Mononuclear cell (primary cell): ENCODE measurements around the gene SLC4A1AP. TPM values are rescaled to one million over a fixed set of nuclear protein-coding genes. Genes with fewer than 3 reads are reported as not detected.

Experiments used
- H3K27me3 ChIP-seq: 2 replicates; pipeline ENCODE4 v1.6.0; 2011; ENCODE audit warnings: low read length, control low read depth; ENCODE audit not compliant: insufficient read depth
- H3K4me1 ChIP-seq: 2 replicates; pipeline ENCODE4 v1.5.1; 2011; ENCODE audit warnings: mild to moderate bottlenecking, low read length, control low read depth; ENCODE audit not compliant: insufficient read depth
- H3K4me3 ChIP-seq: 2 replicates; pipeline ENCODE4 v1.5.1; 2011; ENCODE audit warnings: mild to moderate bottlenecking, low read length, moderate library complexity
- H3K9me3 ChIP-seq: 2 replicates; pipeline ENCODE4 v1.5.1; 2011; ENCODE audit warnings: low read depth, mild to moderate bottlenecking, control low read depth, low read length
- total RNA-seq: library from RNA; depleted of rRNA; stranded (reverse); fragments of >200 nt; gene quantifications from one replicate; pipeline ENCODE4 v1.2.3, GENCODE V29; 2012

Gene SLC4A1AP
- total RNA-seq, 1 donor: 23.3 TPM

DNA sequence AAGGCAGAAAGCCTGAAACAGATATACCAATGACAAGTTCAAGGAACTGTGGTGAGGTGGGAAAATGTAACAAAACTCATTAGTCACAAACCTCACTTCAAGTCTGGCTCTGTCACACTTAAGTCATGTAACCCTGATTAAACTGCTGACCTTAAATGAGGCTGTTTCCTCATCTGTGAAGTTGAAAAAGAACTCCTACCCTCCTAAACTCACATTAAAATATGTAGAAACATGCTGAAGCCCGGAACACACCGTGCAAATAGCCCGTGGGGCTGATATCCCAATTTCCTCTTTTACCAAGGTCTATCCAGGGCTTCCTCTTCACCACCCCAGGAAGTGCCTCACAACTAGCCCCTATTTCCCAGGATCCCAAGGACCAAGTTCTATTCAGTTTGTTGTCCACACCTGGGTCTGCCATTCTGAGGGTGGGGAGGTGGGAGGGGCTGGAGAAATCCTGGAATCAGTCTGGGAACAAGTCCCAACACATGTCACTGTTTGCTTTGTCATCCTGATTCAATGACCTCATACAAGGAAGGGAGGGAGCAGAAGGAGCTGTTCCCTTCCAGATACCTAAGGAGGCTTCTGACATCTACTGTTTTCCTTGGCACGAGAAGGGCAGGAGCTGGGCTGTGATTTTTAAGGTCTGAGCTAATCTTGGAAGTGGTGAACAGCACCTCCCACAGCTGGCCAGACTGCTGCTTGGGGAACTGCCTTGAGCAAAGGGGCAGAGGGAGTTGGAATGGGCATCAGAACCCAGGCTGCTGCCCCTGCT, 42.3 kb downstream of the SLC4A1AP start:
- peaks cover 15% of the 10 kb centered on the region for H3K4me1 ChIP-seq
- no peaks in the 10 kb centered on the region for H3K27me3 ChIP-seq
- H3K9me3 ChIP-seq: no peaks in the 10 kb centered on the region
- no peak overlapping the region for H3K4me3 ChIP-seq

DNA sequence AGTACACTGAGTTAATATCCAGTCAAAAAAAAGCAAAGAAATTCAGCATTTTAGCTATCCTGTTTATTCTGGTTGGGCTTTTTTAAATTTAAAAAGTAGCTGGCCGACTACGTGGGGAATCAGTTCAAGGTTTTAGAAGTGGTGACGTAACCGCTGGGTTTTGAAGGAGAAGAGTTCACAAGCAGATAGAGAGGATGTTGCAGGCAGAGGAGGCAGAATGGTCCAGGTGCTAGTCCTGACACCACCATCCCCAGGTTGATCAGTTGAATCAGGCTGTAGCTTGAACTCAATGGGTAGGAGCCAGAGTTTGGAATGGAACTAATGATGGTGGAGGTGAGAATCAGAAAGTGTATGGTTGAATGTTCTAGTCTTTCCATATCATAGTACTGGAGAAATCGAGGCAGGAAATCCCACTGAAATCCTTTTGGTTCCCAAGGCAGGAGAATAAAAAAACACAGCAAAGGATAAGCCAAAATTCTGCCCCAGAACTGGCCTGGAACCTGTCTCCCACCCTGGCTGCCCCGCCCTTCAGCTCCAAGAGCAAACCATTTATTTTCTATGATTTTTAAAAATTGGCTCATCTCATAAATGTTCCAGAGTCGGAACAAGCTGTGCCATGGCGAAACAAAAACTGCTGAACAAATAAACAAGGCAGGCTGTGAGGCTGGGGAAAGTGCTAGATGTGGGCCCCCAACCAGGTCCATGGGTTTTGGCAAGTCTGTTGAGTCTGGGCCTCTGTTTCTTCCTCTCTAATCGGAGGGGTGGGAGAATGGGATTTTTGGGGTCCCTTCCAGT, 44.0 kb downstream of the SLC4A1AP start:
- no peak overlapping the region for H3K4me3 ChIP-seq
- H3K27me3 ChIP-seq: no peaks in the 10 kb centered on the region
- H3K4me1 ChIP-seq: peaks cover 15% of the 10 kb centered on the region

DNA sequence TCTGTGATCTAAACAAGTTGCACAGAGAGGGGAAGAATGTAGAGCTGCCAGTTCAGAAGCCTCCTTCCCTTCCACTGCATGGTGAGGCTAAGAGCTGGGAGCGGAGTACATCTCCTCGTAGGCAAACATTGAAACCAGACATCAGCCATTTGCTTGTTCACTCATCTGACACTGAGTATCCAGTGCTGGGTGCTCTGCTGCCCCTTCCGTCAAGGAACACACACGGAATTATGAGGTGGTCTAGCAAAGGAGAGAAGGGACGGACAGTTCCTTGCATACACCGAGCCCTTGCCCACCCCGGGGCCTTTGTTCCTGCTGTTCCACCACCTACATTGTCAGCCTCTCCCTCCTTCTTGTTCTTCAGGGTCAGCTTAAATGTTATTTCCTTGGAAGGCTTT, 44.6 kb downstream of the SLC4A1AP start:
- Histone ChIP-seq H3K9me3 (no peaks in the 10 kb centered on the region), H3K27me3 (no peaks in the 10 kb centered on the region), H3K4me1 (peaks cover 15% of the 10 kb centered on the region), H3K4me3 (no peak overlapping the region)

More for the DNA sequence above, 44.0 kb downstream of the SLC4A1AP start:
- no peaks in the 10 kb centered on the region for H3K9me3 ChIP-seq

DNA sequence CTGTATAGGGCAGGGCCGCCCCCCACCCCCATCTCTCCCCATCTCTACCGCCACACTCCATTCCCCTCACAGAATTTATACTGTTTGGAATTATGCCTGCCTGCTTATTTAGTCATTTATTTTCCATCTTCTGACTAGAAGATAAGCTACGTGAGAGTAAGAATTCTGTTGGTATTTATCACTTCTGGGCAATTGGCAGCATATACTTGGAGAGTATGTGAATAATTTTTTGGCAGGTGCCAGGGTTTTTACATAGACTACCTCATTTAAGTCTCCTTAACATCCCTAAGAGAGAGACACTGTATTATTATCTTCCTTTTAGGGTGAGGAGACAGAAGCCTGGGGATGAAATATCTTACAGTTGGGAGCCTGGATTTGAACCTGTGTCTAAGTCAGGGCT, 45.0 kb downstream of the SLC4A1AP start:
- H3K4me1 ChIP-seq: peaks cover 12% of the 10 kb centered on the region
- H3K27me3 ChIP-seq: no peaks in the 10 kb centered on the region
- no peaks in the 10 kb centered on the region for H3K9me3 ChIP-seq
- H3K4me3 ChIP-seq: no peak overlapping the region

DNA sequence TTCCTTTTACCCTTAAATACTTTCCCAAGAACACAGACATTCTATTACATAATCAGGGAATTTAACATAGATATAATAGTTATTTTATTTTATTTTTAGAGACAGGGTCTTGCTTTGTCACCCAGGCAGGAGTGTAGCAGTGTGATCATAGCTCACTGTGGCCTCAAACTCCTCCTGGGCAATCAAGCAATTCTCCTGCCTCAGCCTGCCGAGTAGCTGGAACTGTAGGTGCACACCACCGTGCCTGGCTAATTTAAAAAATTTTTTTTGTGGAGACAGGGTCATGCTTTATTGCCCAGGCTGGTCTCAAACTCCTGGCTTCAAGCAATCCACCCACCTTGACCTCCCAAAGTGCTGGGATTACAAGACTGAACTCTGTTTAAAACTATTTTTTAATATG, 45.6 kb downstream of the SLC4A1AP start:
- peaks cover 6% of the 10 kb centered on the region for H3K4me1 ChIP-seq
- no peak overlapping the region for H3K4me3 ChIP-seq
- no peaks in the 10 kb centered on the region for H3K9me3 ChIP-seq
- H3K27me3 ChIP-seq: no peaks in the 10 kb centered on the region

DNA sequence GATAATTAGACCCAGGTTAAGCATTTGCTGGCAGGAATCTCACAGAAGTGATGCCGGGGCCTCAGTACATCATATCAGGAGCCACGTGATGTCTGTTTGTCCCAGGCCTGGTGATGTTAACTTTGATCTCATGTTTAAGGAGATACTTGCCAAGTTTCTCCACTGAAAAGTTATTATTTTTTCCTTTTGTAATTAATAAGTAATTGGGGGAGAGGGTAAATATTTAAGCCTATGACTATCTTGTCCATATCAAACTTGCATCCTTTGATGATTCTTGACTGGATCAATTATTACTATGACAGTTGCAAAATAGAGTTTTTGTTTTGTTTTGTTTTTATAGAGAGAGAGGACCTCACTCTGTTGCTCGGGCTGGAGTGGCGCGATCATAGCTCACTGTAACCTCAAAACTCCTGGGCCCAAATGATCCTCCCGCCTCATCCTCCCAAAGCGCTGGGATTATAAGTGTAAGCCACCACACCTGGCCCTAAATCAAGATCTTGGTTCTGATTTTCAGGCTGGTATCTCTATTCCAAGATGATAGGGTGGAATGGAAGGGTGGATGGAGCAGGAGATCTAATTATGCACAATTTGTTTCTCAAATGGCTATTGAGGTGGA, 46.4 kb downstream of the SLC4A1AP start:
- H3K4me1 ChIP-seq: peaks cover 6% of the 10 kb centered on the region
- H3K9me3 ChIP-seq: no peaks in the 10 kb centered on the region
- H3K27me3 ChIP-seq: peaks cover 2% of the 10 kb centered on the region
- no peak overlapping the region for H3K4me3 ChIP-seq

DNA sequence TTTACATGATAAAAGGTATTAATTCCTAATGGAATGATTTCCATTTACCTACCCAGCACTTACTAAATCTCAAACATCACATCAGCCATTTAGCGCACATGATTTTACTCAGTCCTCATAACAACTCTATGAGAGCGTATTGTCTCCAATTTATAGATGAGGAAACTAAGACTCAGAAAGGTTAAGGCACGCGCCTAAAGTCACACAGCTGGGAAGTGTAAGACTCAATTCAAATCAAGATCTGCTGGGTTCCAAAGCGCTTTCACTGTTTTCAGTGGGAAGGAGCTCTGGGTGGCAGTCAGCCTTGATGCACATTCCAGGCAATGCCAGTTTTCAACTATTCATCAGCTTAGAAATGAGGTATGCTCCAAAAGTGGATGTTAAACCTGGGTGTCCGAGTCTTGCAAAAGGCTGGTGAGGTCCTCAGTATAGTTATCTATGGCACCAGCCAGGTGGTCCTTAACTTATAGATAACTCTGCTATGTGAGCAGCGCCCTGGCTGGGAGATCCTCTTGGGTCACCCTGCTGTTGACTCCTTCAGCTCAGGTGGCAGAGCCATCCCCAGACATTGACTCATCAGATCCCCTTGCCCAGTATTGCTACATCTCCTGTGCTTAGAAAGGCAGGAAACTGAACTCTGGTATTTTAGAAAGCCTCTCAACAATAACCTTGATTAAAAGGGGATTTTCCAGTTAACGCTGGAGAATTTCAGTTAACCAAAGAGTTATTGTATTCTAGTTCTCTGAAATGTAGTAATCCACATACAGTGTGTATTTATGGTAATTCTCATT, 47.1 kb downstream of the SLC4A1AP start:
- Histone ChIP-seq H3K9me3 (no peaks in the 10 kb centered on the region), H3K4me3 (no peak overlapping the region), H3K4me1 (peaks cover 7% of the 10 kb centered on the region), H3K27me3 (peaks cover 4% of the 10 kb centered on the region)

DNA sequence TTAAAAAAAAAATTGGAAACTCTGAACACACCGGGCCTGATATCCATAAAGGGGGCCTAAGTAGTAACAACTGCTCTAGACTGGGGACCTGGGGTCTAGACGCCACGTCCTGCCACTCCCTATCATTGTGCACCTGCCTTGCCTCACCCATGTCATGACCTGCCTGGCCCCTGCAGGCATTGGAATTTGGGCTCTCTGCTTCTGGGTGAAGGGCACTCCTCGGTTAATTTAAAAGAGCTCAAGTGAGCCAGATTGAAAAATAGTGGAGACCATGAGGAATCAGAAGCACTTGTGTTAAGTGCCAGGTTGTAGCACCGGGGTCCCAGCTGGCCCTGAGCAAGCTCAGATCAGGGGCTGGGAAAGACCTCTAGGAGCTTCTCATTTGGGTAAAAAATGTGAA, 48.1 kb downstream of the SLC4A1AP start:
- no peak overlapping the region for H3K4me3 ChIP-seq
- peaks cover 14% of the 10 kb centered on the region for H3K4me1 ChIP-seq
- no peaks in the 10 kb centered on the region for H3K9me3 ChIP-seq
- peaks cover 11% of the 10 kb centered on the region for H3K27me3 ChIP-seq

DNA sequence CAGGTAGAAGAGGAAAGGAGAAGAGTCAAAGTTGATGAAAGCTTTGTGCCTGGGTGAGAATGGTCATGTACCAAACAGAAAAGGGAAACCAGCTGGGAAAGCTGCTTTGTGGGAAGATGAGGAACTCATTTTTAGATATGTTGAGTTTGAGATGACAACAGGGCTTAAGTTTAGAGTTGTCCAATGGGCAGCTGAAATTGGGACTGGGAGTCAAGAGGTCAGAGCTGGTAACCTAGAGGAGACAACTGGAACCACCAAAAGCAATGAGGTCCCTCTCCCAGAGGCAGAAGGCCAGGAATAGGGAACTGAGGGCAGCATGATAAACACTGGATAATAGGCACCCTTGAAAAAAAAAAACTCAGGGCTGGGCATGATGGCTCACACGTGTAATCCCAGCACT, 48.8 kb downstream of the SLC4A1AP start:
- peaks cover 18% of the 10 kb centered on the region for H3K27me3 ChIP-seq
- H3K4me1 ChIP-seq: peaks cover 17% of the 10 kb centered on the region
- no peak overlapping the region for H3K4me3 ChIP-seq
- H3K9me3 ChIP-seq: no peaks in the 10 kb centered on the region

DNA sequence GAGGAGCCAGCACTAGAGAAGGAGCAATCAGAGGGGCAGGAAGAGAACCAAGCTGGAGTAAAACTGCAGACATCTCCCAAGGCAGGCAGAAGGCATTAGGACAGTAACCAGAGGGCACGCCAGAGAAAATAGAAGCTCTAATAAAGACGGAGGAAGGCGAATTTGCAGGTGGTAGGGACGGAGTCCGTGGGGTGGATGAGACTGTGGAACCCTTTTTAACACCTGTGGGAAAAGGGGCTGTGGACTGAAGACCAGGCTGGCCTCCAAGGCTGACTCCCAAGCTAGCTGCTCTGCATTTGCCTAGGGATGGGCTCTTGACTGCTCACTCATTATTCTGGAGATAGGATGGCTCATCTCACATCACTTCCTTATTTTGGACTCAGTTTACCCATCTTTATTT, 49.5 kb downstream of the SLC4A1AP start:
- Histone ChIP-seq H3K27me3 (peaks cover 24% of the 10 kb centered on the region), H3K4me3 (no peak overlapping the region), H3K9me3 (no peaks in the 10 kb centered on the region), H3K4me1 (peaks cover 17% of the 10 kb centered on the region)

DNA sequence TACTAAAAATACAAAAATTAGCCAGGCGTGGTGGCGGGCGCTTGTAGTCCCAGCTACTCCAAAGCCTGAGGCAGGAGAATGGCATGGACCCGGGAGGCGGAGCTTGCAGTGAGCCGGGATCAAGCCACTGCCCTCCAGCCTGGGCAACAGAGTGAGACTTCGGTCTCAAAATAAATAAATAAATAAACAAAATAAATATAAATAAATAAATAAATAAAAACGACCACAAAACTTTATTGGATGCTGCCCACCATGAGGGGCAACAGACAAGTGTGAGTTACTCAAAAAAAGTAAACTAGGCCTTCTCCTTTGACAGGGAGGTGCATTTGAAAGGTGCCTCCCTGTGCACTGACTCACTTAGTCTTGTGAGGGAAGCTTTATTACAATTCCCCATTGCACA, 50.4 kb downstream of the SLC4A1AP start:
- Histone ChIP-seq H3K4me1 (peaks cover 17% of the 10 kb centered on the region), H3K9me3 (no peaks in the 10 kb centered on the region), H3K4me3 (no peak overlapping the region), H3K27me3 (peaks cover 24% of the 10 kb centered on the region)

DNA sequence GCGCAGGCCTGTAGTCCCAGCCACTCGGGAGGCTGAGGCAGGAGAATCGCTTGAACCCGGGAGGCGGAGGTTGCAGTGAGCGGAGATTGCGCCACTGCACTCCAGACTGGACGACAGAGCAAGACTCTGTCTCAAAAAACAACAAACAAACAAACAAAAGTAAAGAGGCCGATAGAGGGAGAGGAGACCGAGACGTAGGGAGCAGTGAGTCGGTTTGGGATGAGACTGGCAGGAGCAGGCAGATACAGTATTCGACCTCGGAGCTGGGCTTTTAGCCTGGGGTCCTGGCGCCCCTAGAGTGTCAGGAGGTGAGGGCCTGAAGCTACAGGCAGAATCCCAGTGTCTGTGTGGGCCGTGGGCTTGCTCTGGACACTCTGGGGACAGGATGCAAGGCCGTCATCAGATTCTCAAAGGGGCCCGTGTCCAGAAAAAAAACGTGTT, 51.2 kb downstream of the SLC4A1AP start:
- Histone ChIP-seq H3K4me3 (no peak overlapping the region), H3K9me3 (no peaks in the 10 kb centered on the region), H3K27me3 (peaks cover 28% of the 10 kb centered on the region), H3K4me1 (peaks cover 17% of the 10 kb centered on the region)

DNA sequence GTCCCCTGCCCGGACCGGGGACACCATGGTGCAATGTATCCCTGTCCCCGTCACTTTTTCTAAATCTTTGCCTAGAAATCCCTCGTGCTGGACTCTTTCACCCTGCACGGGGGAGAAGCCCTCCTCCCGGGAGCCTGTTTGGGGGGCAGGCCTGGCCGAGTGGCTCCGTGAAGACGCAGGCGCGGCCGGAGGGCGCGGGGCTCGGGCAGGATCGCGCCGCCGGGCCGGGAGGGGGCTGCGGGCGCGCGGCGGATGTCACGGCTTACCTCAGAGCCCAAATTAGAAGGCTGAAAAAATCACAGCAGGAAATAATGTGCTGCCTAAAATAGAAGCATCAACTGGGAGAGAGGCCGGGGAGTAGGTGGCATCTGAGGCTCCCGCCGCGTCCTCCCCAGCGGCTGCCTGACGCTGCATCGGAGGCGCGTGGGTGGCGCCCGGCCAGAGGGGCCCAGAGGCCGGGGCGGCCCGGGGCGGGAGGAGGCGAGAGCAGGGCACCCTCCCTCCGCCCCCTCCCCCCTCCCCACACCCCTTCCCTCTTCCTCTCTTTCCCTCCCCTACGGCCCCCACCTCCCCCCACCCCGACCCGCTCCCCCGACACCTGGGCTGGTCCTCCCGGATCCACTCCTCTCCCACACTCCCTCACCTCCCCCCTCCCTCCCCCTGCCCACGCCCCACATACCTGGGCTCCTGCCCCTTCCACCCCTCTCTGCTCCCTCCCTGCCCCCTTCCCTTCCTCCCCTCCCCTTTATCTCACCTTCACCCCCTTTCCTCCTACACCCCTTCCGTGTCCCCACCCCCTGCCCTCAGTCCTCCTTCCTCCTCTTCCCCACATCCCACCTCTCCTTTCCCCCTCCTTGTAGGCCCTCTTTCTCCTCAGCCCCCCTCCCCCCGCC, 51.9 kb downstream of the SLC4A1AP start:
- Histone ChIP-seq H3K27me3 (peaks cover 28% of the 10 kb centered on the region), H3K4me3 (no peak overlapping the region), H3K4me1 (peaks cover 17% of the 10 kb centered on the region), H3K9me3 (no peaks in the 10 kb centered on the region)
